CD4-positive, alpha-beta T cell treated with Interleukin-6 for 4 hours (primary cell): ENCODE results near the gene VMO1.
A peak's percentile ranks its signal among the peaks of the same experiment; 100 is the strongest.
"Not testable (repeated sequence)": the region's sequence is repeated elsewhere in the genome, so short reads cannot be mapped to it uniquely, and the experiment has no call there.

ENCODE experiments used
- DNase-seq: peaks from one replicate; pipeline ENCODE4 v3.0.0-alpha.2; 2020; ENCODE audit warnings: mixed read lengths

Gene VMO1

GRCh38 chr17:4786106-4786511, at the start of gene VMO1:
TSS of gene VMO1 (minus strand) at chr17:4786364. CDS start at chr17:4786352, 12 bp downstream.
- DNase-seq, result no peak

GRCh38 chr17:4834681-4835020, 48.5 kb upstream of the VMO1 start:
- no peak for DNase-seq

GRCh38 chr17:4833941-4834680, 47.9 kb upstream of the VMO1 start:
- peak; percentile 13 for DNase-seq

GRCh38 chr17:4833178-4833940, 47.2 kb upstream of the VMO1 start, which contains the start of gene MINK1:
TSS of gene MINK1 (plus strand) at chr17:4833340. CDS start at chr17:4833584, 244 bp downstream.
- DNase-seq, result peak; percentile 91

- DNase-seq, result not testable (repeated sequence)
These were observed 46.6 kb upstream of the VMO1 start for GRCh38 chr17:4832829-4833177.

- no peak for DNase-seq
These were observed 41.2 kb upstream of the VMO1 start for GRCh38 chr17:4827399-4827798.

GRCh38 chr17:4823373-4824089, 37.4 kb upstream of the VMO1 start:
- DNase-seq, result no peak

- DNase-seq, result no peak
These were observed 36.7 kb upstream of the VMO1 start for GRCh38 chr17:4822835-4823234.

GRCh38 chr17:4818276-4818675, 32.1 kb upstream of the VMO1 start:
- no peak for DNase-seq

- no peak for DNase-seq
These were observed 30.7 kb upstream of the VMO1 start for GRCh38 chr17:4816826-4817225.

- no peak for DNase-seq
These were observed 29.0 kb upstream of the VMO1 start for GRCh38 chr17:4815043-4815675.

GRCh38 chr17:4812690-4813089, 26.5 kb upstream of the VMO1 start:
- DNase-seq, result no peak

GRCh38 chr17:4811471-4811870, 25.3 kb upstream of the VMO1 start:
- DNase-seq, result no peak

- DNase-seq, result no peak
These were observed 24.6 kb upstream of the VMO1 start for GRCh38 chr17:4810696-4811290.

- no peak for DNase-seq
These were observed 22.2 kb upstream of the VMO1 start for GRCh38 chr17:4808378-4808767.

- no peak for DNase-seq
These were observed 21.6 kb upstream of the VMO1 start for GRCh38 chr17:4807605-4808377.

- peak; percentile 93 for DNase-seq
These were observed 20.8 kb upstream of the VMO1 start, which contains the start of gene PLD2 for GRCh38 chr17:4806777-4807604. TSS of gene PLD2 (plus strand) at chr17:4807152. CDS start at chr17:4807773, 621 bp downstream.

GRCh38 chr17:4806456-4806776, 20.3 kb upstream of the VMO1 start:
- DNase-seq, result no peak

- no peak for DNase-seq
These were observed 16.1 kb upstream of the VMO1 start, which contains the start of gene C17orf114 for GRCh38 chr17:4802228-4802627. TSS of gene C17orf114 (minus strand) at chr17:4802328.

GRCh38 chr17:4800462-4801196, 14.5 kb upstream of the VMO1 start:
- DNase-seq, result no peak
